K562 treated with DMSO at 1 percent for 4 hours (cell line): ENCODE results near the gene C20orf96. TPM values are rescaled to one million over a fixed set of nuclear protein-coding genes. Genes with fewer than 3 reads are reported as not detected.

Experiments used
- total RNA-seq: library from RNA; unstranded; fragments of 300-600 nt; gene quantifications from 2 replicates; pipeline ENCODE4 v1.2.3, GENCODE V29; 2022; ENCODE audit not compliant: insufficient read depth

The C20orf96 gene
- total RNA-seq: 4.9 and 7.9 TPM in 2 replicates

GRCh38 chr20:290084-290831 lies at the start of gene C20orf96:
Gene C20orf96, minus strand, starts transcription at chr20:290750. Its CDS starts 140 bp downstream, at chr20:290610.

GRCh38 chr20:325045-325888 lies 34.7 kb upstream of the C20orf96 start, which contains the start of gene SOX12:
Gene SOX12, plus strand, starts transcription at chr20:325552. Its CDS starts 373 bp downstream, at chr20:325925.

GRCh38 chr20:297098-297924 lies 6.8 kb upstream of the C20orf96 start, which contains the start of gene ZCCHC3:
Gene ZCCHC3, plus strand, starts transcription at chr20:297570. Its CDS starts 17 bp downstream, at chr20:297587.

GRCh38 chr20:257419-257818 lies 33.1 kb downstream of the C20orf96 start, which contains the start of gene DEFB132:
Gene DEFB132, plus strand, starts transcription at chr20:257724. Its CDS starts 55 bp downstream, at chr20:257779.

GRCh38 chr20:226958-227357 lies 63.6 kb downstream of the C20orf96 start, which contains the start of gene DEFB129:
Gene DEFB129, plus strand, starts transcription at chr20:227258. Its CDS starts 31 bp downstream, at chr20:227289.

Other genes starting within 250 kb of the C20orf96 start
- not detected in 2 replicates for gene DEFB125, start 203.1 kb downstream of the C20orf96 start, total RNA-seq
- not detected in 2 replicates for gene DEFB126, start 148.2 kb downstream of the C20orf96 start, total RNA-seq
- not detected in 2 replicates for gene DEFB127, start 133.3 kb downstream of the C20orf96 start, total RNA-seq
- gene DEFB128, start 101.0 kb downstream of the C20orf96 start, total RNA-seq: not detected in 2 replicates
- not detected in 2 replicates for gene DEFB129, start 63.5 kb downstream of the C20orf96 start, total RNA-seq
- not detected in 2 replicates for gene DEFB132, start 33.0 kb downstream of the C20orf96 start, total RNA-seq
- gene ZCCHC3, start 6.8 kb upstream of the C20orf96 start, total RNA-seq: 26.5 and 30.5 TPM in 2 replicates
- gene SOX12, start 34.8 kb upstream of the C20orf96 start, total RNA-seq: 14.9 and 16.5 TPM in 2 replicates
- 20.9 and 21.8 TPM in 2 replicates for gene NRSN2, start 56.4 kb upstream of the C20orf96 start, total RNA-seq
- 210 and 297 TPM in 2 replicates for gene TRIB3, start 90.0 kb upstream of the C20orf96 start, total RNA-seq
- gene RBCK1, start 117.5 kb upstream of the C20orf96 start, total RNA-seq: 117 and 170 TPM in 2 replicates
- 23.7 and 26.5 TPM in 2 replicates for gene TBC1D20, start 171.8 kb upstream of the C20orf96 start, total RNA-seq